Chondrocyte (in vitro differentiated cells): ENCODE measurements around the gene TLR8. TPM values are rescaled to one million over a fixed set of nuclear protein-coding genes. Genes with fewer than 3 reads are reported as not detected.
"Not testable (repeated sequence)": the region's sequence is repeated elsewhere in the genome, so short reads cannot be mapped to it uniquely, and the experiment has no call there.

Experiments
- DNase-seq: peaks from one replicate; pipeline ENCODE4 v3.0.0; 2021; ENCODE audit warnings: mixed read lengths, low spot score
- H3K27ac Mint-ChIP-seq: one replicate; pipeline ENCODE4 v1.8.0; 2021; ENCODE audit warnings: mild to moderate bottlenecking, moderate library complexity, mixed read lengths; ENCODE audit not compliant: unreplicated experiment
- H3K27me3 Mint-ChIP-seq: 2 replicates; pipeline ENCODE4 v1.8.0; 2021; ENCODE audit warnings: low read depth, mixed read lengths
- H3K36me3 Mint-ChIP-seq: 2 replicates; pipeline ENCODE4 v1.8.0; 2021; ENCODE audit warnings: low read depth, mixed read lengths
- H3K4me1 Mint-ChIP-seq: 2 replicates; pipeline ENCODE4 v1.8.0; 2021; ENCODE audit warnings: low read depth, mild to moderate bottlenecking, mixed read lengths
- H3K4me3 Mint-ChIP-seq: one replicate; pipeline ENCODE4 v1.8.0; 2021; ENCODE audit warnings: mild to moderate bottlenecking, moderate library complexity, mixed read lengths; ENCODE audit not compliant: unreplicated experiment
- H3K9me3 Mint-ChIP-seq: 2 replicates; pipeline ENCODE4 v1.8.0; 2021; ENCODE audit warnings: low read depth, mixed read lengths
- CTCF ChIP-seq: fragments of 200-600 bp; sonication (generic); IDR thresholded peaks from 2 replicates; pipeline ENCODE4 v1.5.0; 2021; ENCODE audit warnings: antibody characterized with exemption, mild to moderate bottlenecking, moderate library complexity
- total RNA-seq: library from RNA; stranded (reverse); gene quantifications from 3 replicates; pipeline ENCODE4 v1.2.1, GENCODE V29; 2021

Gene TLR8
- total RNA-seq, 1 donor from 2014 or later: not detected

GRCh38 chrX:12929701-12930100, 23.3 kb downstream of the TLR8 start:
- Mint-ChIP-seq H3K36me3 (no peaks in the 10 kb centered on the region), H3K27ac (no peak overlapping the region), H3K27me3 (no peaks in the 10 kb centered on the region), H3K4me3 (no peak overlapping the region), H3K9me3 (peaks cover 17% of the 10 kb centered on the region), H3K4me1 (no peaks in the 10 kb centered on the region)
- no peak for TF ChIP-seq CTCF
- no peak for DNase-seq

DNA sequence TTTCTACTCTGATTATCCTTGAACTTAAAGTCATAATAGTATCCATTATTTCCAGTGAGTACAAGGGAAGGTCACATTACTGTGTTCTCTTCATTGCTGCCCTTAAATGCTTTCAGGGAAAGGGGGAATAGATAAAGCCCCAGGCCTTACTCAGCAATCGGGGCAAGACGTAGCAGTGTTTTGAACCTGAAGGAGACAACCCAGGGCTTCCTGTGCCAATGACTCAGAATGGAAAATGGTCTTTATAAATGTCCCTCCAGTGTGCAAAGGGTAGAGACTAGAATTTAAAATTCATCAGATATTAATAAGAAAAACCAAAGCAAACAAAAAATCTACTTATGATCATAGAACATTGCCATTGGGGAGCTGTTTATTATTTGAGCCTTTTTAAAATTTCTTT, 23.7 kb downstream of the TLR8 start:
- DNase-seq: no peak

GRCh38 chrX:12932244-12932643, 25.8 kb downstream of the TLR8 start:
- no peaks in the 10 kb centered on the region for H3K27me3 Mint-ChIP-seq

More for the DNA sequence above, 23.7 kb downstream of the TLR8 start:
- H3K4me1 Mint-ChIP-seq: no peaks in the 10 kb centered on the region
- no peak overlapping the region for H3K27ac Mint-ChIP-seq
- peaks cover 14% of the 10 kb centered on the region for H3K9me3 Mint-ChIP-seq
- no peak for TF ChIP-seq CTCF
- no peaks in the 10 kb centered on the region for H3K36me3 Mint-ChIP-seq
- no peaks in the 10 kb centered on the region for H3K27me3 Mint-ChIP-seq
- no peak overlapping the region for H3K4me3 Mint-ChIP-seq

GRCh38 chrX:12934850-12935249, 28.4 kb downstream of the TLR8 start:
- Mint-ChIP-seq H3K4me3 (no peak overlapping the region), H3K36me3 (no peaks in the 10 kb centered on the region), H3K27me3 (no peaks in the 10 kb centered on the region), H3K4me1 (no peaks in the 10 kb centered on the region), H3K9me3 (peaks cover 13% of the 10 kb centered on the region), H3K27ac (no peak overlapping the region)
- no peak for DNase-seq
- no peak for TF ChIP-seq CTCF

More at GRCh38 chrX:12932244-12932643, 25.8 kb downstream of the TLR8 start:
- DNase-seq: no peak
- H3K4me1 Mint-ChIP-seq: no peaks in the 10 kb centered on the region
- peaks cover 16% of the 10 kb centered on the region for H3K9me3 Mint-ChIP-seq
- no peak for TF ChIP-seq CTCF
- no peak overlapping the region for H3K4me3 Mint-ChIP-seq
- no peaks in the 10 kb centered on the region for H3K36me3 Mint-ChIP-seq
- H3K27ac Mint-ChIP-seq: no peak overlapping the region

GRCh38 chrX:12936947-12937346, 30.5 kb downstream of the TLR8 start:
- no peaks in the 10 kb centered on the region for H3K27me3 Mint-ChIP-seq
- H3K27ac Mint-ChIP-seq: no peak overlapping the region
- TF ChIP-seq CTCF: no peak
- no peak for DNase-seq
- H3K9me3 Mint-ChIP-seq: peaks cover 14% of the 10 kb centered on the region
- H3K4me1 Mint-ChIP-seq: no peaks in the 10 kb centered on the region
- no peak overlapping the region for H3K4me3 Mint-ChIP-seq
- H3K36me3 Mint-ChIP-seq: no peaks in the 10 kb centered on the region

GRCh38 chrX:12940471-12940870, 34.1 kb downstream of the TLR8 start:
- not testable (repeated sequence) for DNase-seq, H3K36me3 Mint-ChIP-seq, H3K4me1 Mint-ChIP-seq, H3K4me3 Mint-ChIP-seq, H3K27me3 Mint-ChIP-seq, H3K27ac Mint-ChIP-seq
- H3K9me3 Mint-ChIP-seq: peaks cover 11% of the 10 kb centered on the region

- not testable (repeated sequence) for DNase-seq, H3K27me3 Mint-ChIP-seq, H3K4me3 Mint-ChIP-seq, H3K27ac Mint-ChIP-seq, H3K9me3 Mint-ChIP-seq, H3K36me3 Mint-ChIP-seq
- H3K4me1 Mint-ChIP-seq: peaks cover 24% of the 10 kb centered on the region
Measured at GRCh38 chrX:12943592-12943991, 37.2 kb downstream of the TLR8 start.

- H3K36me3 Mint-ChIP-seq, DNase-seq, H3K27me3 Mint-ChIP-seq, H3K9me3 Mint-ChIP-seq, H3K4me3 Mint-ChIP-seq, H3K27ac Mint-ChIP-seq: not testable (repeated sequence)
- H3K4me1 Mint-ChIP-seq: peaks cover 30% of the 10 kb centered on the region
Measured at GRCh38 chrX:12944452-12944851, 38.0 kb downstream of the TLR8 start.
